ENCODE results near the gene SCTR. TPM values are rescaled to one million over a fixed set of nuclear protein-coding genes. Genes with fewer than 3 reads are reported as not detected.
A peak's percentile ranks its signal among the peaks of the same experiment; 100 is the strongest.

The SCTR gene
- total and polyA plus RNA-seq, 2 of the 13 experiments (the other 11 are each of a cell fraction or from before 2014, with no cell fraction given), result not detected

GRCh38 chr2:119438128-119438656 lies 86.1 kb downstream of the SCTR start (continued):
- 0 out of 2 replicates have a peak, but pooled peaks have one; percentile 9 for TF ChIP-seq ZBTB49 (CRISPR knock-in tag; IDR thresholded peaks at IDR 0.05; ENCODE audit: borderline replicate concordance)
- no peak for TF ChIP-seq NBN (conservative IDR thresholded peaks at IDR 0.05)
- no peak for TF ChIP-seq IRX3 (CRISPR knock-in tag; IDR thresholded peaks at IDR 0.05; ENCODE audit: borderline replicate concordance, low read depth)
- TF ChIP-seq RARA (CRISPR knock-in tag; IDR thresholded peaks at IDR 0.05), result peak; percentile 67
- TF ChIP-seq SMAD3 (CRISPR knock-in tag; IDR thresholded peaks at IDR 0.05), result peak; percentile 73; the same call in 1 of the 2 replicates
- TF ChIP-seq SMARCE1 (IDR thresholded peaks at IDR 0.05; ENCODE audit: borderline replicate concordance), result no peak
- no peak; the same call in 1 of the 2 replicates for TF ChIP-seq NR2F6 (IDR thresholded peaks at IDR 0.05)
- peak; percentile 78; the same call in 1 of the 2 replicates for TF ChIP-seq NR2F6 (CRISPR knock-in tag; IDR thresholded peaks at IDR 0.05)
- TF ChIP-seq CREBL2 (CRISPR knock-in tag; IDR thresholded peaks at IDR 0.05; ENCODE audit: borderline replicate concordance), result no peak
- TF ChIP-seq ZNF234 (CRISPR knock-in tag; conservative IDR thresholded peaks at IDR 0.05), result no peak
- TF ChIP-seq ZSCAN25 (CRISPR knock-in tag; IDR thresholded peaks at IDR 0.05), result peak; percentile 83
- TF ChIP-seq ZNF660 (CRISPR knock-in tag; IDR thresholded peaks at IDR 0.05; ENCODE audit: borderline replicate concordance, low read depth), result no peak
- no peak for TF ChIP-seq FIP1L1 (IDR thresholded peaks at IDR 0.05; ENCODE audit: borderline replicate concordance, insufficient read depth, low read depth, low read length)
- peak; percentile 31; the same call in 1 of the 2 replicates for TF ChIP-seq POGZ (CRISPR knock-in tag; IDR thresholded peaks at IDR 0.05)
- TF ChIP-seq ZNF432 (CRISPR knock-in tag; IDR thresholded peaks at IDR 0.05; ENCODE audit: borderline replicate concordance), result no peak
- 0 out of 2 replicates have a peak, but pooled peaks have one; percentile 64 for TF ChIP-seq HOXA5 (CRISPR knock-in tag; IDR thresholded peaks at IDR 0.05)
- TF ChIP-seq ZNF441 (CRISPR knock-in tag; IDR thresholded peaks at IDR 0.05; ENCODE audit: borderline replicate concordance), result peak; percentile 39; the same call in 1 of the 2 replicates
- TF ChIP-seq ZBTB1 (CRISPR knock-in tag; IDR thresholded peaks at IDR 0.05; ENCODE audit: borderline replicate concordance), result no peak
- peak; percentile 54; the same call in 1 of the 2 replicates for TF ChIP-seq ZNF331 (CRISPR knock-in tag; IDR thresholded peaks at IDR 0.05)
- TF ChIP-seq, protein P1, sequence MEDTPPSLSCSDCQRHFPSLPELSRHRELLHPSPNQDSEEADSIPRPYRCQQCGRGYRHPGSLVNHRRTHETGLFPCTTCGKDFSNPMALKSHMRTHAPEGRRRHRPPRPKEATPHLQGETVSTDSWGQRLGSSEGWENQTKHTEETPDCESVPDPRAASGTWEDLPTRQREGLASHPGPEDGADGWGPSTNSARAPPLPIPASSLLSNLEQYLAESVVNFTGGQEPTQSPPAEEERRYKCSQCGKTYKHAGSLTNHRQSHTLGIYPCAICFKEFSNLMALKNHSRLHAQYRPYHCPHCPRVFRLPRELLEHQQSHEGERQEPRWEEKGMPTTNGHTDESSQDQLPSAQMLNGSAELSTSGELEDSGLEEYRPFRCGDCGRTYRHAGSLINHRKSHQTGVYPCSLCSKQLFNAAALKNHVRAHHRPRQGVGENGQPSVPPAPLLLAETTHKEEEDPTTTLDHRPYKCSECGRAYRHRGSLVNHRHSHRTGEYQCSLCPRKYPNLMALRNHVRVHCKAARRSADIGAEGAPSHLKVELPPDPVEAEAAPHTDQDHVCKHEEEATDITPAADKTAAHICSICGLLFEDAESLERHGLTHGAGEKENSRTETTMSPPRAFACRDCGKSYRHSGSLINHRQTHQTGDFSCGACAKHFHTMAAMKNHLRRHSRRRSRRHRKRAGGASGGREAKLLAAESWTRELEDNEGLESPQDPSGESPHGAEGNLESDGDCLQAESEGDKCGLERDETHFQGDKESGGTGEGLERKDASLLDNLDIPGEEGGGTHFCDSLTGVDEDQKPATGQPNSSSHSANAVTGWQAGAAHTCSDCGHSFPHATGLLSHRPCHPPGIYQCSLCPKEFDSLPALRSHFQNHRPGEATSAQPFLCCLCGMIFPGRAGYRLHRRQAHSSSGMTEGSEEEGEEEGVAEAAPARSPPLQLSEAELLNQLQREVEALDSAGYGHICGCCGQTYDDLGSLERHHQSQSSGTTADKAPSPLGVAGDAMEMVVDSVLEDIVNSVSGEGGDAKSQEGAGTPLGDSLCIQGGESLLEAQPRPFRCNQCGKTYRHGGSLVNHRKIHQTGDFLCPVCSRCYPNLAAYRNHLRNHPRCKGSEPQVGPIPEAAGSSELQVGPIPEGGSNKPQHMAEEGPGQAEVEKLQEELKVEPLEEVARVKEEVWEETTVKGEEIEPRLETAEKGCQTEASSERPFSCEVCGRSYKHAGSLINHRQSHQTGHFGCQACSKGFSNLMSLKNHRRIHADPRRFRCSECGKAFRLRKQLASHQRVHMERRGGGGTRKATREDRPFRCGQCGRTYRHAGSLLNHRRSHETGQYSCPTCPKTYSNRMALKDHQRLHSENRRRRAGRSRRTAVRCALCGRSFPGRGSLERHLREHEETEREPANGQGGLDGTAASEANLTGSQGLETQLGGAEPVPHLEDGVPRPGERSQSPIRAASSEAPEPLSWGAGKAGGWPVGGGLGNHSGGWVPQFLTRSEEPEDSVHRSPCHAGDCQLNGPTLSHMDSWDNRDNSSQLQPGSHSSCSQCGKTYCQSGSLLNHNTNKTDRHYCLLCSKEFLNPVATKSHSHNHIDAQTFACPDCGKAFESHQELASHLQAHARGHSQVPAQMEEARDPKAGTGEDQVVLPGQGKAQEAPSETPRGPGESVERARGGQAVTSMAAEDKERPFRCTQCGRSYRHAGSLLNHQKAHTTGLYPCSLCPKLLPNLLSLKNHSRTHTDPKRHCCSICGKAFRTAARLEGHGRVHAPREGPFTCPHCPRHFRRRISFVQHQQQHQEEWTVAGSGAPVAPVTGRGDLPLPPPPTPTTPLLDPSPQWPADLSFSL (CRISPR knock-in tag; IDR thresholded peaks at IDR 0.05), result 0 out of 2 replicates have a peak, but pooled peaks have one; percentile 3
- TF ChIP-seq JUN (CRISPR knock-in tag; IDR thresholded peaks at IDR 0.05), result no peak
- TF ChIP-seq ZBTB38 (CRISPR knock-in tag; IDR thresholded peaks at IDR 0.05), result no peak
